M059J (cell line): ENCODE results near the gene RNF26. TPM values are rescaled to one million over a fixed set of nuclear protein-coding genes. Genes with fewer than 3 reads are reported as not detected.

ENCODE experiments used
- DNase-seq: peaks from one replicate; pipeline ENCODE4 v3.0.0-alpha.2; 2012; ENCODE audit warnings: low read depth
- total RNA-seq: library from RNA; depleted of rRNA; stranded (reverse); fragments of >200 nt; shearing (Covaris generic); gene quantifications from 2 replicates; pipeline ENCODE4 v1.2.3, GENCODE V29; 2014

RNF26 gene
- total RNA-seq, 1 experiment from 2014 or later, result 16.1 TPM

DNA sequence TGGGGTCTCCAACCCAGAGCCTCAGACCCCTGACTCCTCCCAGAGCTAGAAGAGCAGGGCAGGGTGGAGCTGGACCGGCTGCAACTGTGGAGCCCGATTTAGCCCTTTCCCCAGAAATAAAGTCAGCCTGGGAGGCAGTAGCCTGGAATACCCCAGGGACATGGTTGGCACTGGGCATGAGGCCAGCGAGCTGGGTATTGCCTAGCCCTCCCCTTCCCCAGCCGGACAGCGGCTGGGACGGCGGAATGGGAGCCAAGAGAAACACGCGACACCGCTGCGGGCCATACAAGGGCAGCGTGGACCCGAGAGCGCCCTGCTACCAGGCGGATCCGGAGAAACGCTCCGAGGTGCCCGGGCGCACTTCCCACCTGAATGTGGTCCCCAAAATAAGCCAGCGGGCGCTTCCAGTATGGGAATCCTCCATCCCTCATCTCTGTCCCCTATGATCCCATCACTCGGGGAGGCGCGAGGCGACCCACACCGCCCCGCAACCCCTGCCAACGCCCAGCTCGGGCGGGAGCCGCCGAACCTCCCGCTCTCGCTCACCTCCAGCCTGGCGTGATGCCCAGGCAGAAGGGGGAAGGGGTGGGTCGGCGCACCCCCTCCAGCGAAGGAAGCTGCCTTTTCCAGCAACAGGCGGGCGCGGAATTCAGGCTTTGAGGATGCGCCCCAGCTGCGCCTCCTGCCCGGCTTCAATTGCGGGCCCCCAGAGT, 18.2 kb upstream of the RNF26 start:
- peak; percentile 68 for DNase-seq

DNA sequence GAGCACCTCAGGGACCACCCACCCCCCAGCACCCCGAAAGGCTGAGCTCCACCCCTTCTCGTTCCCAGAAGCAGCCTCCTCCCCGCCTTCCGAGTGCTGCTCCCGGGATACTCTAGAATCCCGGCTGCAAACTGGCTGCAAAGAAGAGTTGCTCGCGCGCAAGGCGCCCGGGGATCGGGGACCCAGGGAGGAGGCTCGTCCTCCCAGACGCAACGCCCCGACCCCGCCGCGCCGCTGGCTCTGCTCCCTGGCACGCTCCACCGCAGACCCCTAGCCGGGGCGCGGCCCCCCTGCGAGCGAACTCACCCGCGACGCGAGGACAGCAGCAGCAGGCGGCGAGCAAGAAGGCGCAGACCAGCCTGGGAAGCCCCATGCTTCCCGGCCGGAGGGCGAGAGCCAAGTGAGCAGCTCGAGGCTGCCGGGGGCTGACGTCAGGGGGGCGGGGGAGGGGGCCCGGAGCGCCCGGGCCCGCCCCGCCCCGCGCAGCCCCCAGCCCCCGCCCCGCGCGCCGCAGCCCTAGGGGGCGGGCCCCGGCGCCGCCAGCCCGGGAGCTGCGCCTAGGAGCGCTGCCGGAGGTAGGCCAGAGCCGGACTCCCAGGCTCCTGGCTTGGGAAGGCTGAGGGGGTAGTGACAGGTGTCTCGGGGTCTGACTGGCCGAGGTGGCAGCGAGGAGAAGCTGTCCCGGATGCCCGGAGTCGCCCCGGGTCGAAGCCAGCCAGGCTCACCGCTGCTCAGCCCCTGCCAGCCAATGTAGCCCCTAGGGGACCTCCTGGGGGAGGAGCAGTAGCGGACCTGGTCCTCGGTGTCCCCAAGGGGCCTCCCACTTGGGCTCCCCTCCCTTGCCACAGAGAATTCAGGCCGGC, 17.4 kb upstream of the RNF26 start, which contains the start of gene MCAM:
MCAM (minus strand) TSS at position 402 of the 863 bp plus-strand sequence; CDS start at position 373, 29 bp downstream.
- DNase-seq, result peak; percentile 47

DNA sequence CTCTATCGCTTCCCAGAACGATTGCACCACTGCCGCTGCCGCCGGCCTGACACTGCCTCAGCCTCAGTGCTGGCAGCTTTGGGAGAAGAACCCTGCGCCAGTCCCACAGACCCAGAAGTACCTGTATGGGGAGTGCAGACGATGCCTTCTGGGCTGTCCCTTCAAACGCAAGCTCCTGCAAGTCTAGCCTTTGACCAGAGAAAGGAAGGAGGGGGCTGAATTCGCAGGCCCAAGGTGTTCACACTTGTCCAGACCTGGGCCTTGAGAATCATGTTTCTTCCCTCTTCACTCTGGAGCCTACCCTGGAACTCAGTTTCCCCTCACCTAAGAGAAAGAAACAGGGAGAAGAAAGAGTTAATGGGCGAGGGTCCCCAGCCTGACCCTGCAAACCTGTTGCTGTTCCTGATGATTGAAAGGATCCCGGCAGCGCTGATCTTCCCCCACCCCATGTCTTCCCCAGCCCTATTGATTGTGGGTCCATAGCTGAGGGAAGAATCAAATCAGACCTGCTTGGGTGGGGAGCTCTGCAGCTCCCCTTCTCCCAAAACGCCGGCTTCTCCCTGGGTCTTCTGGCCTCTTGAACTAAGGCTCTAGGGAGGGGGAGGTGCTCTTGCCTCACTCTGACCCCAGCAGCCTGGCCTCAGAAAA, 16.6 kb upstream of the RNF26 start:
- no peak for DNase-seq

DNA sequence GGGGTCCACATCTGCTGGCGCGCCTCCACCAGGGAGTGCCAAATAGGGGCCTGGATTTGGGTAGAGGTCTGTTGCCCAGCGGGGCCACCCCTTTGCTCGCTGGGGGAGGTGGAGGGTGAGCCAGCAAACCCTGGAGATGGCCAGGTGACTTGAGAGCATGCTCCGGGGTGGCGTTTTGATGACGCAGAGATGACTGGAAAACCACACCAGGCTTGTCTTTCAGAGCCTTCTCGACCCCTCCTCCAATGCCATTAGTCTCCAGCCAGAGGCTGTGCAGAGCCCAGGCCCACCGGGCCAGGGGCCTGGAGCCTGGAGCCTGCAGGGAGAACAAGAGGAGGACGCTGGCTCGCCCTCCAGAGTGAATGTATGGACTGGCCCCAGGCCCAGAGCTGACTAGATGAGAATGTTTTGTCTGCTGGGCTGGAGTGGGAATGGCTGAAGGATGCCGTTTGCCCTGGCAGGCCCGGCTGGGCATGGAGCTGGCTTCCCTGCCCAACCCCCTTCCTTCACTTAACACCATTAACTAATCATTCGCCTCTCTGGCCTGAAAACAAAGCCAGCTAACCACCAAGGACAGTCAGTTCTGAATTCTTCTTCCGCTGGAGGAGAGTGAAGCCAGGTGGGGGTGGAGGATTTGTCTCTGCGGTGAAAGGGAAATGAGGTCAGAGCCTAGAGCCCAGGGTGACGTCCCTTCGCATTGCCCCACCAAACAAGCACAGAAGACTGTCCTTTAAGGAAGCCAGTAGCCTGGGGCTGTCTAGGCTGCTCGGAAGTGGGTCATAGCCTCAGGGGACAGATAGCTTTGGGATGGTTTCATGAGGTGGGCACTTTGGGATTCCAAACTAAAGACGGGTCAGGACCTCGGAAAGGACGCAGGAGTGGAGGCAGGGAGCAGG, 15.8 kb upstream of the RNF26 start:
- DNase-seq, result peak; percentile 95

DNA sequence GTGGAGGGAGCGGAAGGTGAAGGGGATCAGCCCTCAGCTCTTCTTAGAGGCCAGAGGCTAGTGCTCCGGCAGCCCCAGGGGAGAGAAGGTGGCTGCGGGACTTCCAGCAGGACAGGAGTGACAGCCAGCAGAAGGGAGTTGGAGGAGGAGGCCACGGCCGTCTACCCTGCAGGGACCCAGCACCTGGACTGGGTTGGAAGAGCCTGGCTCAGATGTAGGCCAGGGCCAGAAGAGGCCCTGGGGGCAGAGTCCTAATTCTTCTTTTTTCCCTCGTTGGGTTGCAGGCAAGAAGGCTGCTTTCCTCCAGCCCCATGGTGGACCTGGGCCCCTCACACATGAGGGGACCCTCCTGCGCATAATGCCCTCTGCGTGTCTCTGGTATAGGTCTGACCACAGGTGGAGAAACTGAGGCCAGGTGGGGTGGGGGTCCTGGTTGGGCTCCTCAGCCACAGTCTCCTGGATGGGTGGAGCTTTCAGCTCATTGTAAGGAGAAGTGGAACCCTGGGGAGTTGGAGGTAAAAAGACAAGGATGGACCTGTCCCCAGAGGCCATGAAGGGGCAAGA, 15.1 kb upstream of the RNF26 start:
- no peak for DNase-seq

DNA sequence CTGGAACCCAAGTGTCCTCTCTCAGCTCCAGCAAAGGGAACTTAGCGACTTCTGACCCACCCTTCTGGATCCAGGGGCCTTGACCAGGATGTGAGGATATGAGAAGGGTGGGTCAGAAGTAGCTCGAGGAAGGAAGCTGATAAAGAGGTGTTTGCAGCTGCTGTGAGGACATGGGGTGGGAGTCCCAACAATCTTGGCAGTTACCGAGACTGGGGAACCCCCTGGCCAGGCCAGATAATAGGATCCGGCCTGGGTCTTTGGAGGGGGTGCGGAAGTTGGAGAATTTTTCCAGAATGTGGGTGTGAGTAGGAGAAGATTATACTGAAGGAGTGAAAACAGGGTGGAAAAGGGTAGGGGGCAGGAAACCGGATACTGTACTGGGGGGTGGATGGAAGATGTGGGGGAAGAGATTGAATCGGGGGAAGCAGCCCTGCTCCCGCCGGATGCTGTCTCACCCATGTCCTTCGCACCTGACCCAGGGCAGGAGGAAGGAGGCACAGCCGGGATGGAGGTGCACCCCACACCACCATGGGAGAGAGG, 14.6 kb upstream of the RNF26 start:
- no peak for DNase-seq

DNA sequence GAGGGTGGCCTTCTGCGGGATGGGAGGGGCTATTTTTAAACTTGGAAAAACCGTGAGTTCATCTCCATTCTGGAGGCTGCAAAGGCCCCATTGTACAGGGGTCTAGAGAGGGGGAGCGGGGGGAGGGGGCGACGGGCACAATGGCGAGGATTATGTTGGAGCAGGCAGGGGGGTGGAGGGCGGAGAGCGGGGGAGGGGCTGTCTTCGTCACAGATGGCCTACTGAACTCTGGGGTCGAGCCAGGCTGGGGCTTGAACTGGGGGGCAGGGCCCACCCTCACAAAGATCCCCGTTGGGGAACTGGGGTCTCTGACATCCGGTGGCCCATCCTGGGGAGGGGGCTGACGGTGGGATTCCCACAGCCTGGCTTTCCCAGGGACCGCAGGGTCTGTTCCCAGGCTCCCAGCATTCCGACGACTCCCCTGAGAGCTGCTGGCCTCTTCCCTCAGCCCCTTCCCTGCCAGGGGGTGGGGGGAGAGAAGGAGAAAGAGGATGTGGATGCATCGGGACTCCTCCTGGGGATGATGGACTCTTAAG, 14.0 kb upstream of the RNF26 start:
- DNase-seq, result no peak

DNA sequence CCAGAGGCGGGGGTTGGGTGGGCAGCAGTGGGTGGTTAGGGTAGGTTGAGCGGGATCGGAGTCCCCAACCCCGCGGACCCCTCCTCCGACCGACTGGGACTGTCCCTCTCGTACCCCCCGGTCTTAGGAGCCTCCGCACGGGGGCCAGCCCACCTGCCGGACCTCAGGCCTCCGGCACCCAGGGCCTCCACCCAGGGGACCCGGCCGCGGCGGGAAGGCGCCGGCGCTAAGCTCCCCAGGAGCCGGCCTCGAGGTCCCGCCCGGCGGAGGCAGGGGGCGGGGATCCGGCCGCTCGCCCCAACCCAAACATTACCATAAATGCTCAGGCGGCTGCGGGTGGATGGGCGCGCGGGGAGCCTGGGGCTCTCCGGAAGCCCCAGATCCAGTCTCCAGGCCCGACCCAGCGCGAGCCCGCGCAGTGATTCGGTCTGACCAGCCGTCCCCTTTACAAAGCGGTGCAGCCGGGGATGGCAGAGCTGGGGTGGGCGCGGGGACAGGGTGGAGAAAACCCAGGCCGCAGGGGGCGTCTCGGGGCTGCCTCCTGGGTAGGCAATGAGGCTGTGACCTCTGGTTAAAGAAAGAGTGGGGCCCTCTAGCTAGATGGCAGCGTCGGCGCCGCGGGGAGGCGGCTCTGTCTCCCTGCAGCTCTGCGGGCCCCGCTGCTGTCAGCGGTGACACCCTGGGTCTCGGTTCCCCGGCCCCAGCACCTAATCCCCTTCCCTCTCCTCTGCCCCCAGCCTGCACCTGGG, 13.4 kb upstream of the RNF26 start:
- peak; percentile 81 for DNase-seq

DNA sequence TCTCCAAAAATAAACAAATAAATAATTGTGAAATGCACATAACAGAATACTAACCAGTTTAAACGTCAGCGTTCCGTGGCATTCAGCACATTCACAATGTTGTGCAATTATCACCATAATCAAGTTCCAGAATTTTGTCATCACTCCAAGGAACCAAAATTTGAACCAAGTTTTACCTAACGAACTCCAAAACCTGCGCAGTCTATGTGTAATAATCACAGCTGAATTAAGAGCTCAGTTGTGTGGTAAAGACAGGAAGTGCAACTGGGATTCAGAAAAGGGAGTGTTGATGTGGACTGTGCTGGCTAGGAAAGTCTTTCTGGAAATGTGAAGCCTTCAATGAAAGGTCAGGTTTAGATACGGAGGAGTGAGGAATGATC, 12.0 kb upstream of the RNF26 start:
- no peak for DNase-seq

DNA sequence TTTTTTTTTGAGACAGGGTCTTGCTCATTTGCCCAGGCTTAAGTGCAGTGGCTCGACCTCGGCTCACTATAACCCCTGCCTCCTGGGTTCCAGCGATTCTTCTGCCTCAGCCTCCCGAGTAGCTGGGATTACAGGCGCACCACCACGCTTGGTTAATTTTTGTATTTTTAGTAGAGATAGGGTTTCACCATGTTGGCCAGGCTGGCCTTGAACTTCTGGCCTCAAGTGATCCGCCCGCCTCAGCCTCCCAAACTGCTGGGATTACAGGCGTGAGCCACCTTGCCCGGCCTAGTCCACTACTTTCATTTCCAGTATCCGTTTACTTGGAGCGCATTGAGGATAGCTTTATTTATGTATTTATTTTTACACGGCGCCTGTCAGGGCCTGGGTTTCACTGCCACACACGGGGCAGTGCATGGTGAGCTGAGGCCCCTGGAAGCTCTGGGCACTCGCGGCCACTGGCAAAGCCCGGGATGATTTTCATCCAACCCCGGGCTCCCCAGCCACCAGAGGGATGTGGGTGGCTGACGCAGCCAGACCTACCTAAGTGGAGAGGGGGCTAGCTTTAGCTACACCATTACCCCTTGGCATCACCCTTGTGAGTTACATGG, 11.3 kb upstream of the RNF26 start:
- DNase-seq, result no peak

DNA sequence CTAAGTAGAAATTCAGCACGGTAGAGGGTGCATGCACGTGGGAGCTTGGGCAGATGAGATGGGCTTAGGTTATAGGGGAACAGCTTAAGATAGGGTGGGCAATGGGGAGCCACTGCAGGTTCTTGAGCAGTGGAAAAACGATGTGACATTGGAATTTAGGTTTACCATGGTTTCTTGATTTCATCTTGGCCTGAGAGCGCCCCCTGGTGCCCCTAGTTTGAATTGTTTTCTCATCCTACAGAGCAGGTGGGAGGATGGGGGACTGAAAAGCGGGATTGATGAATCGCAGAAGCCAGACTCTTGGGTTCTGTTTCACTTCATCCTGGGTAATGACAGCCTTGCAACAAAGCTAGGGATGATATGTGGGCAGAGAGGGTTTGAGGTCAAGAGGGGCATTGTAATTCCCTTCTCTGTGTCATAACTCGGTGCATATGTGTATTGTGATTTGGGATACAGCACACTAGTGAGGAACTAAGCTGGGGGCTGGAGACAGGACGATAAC, 10.7 kb upstream of the RNF26 start:
- peak; percentile 72 for DNase-seq

DNA sequence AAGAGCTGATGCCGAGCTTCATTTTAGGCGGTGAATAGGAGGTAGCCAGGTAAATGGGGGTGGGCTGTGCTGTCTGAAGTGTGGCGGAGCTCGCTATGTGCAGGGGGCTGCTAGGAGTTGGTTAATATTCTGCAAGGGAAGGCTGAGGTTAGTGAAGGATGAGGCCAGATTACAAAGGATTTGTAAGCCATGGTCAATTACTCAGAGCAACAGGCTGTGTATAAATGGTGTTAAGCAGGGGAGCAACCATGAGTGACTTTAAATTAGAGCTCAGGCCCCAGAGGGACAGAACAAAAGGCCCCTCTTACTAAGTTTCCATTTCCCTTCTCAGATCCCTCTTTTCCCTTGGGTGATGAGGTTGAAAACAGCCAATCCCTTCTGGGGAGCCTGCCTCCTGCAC, 10.1 kb upstream of the RNF26 start:
- DNase-seq, result no peak

DNA sequence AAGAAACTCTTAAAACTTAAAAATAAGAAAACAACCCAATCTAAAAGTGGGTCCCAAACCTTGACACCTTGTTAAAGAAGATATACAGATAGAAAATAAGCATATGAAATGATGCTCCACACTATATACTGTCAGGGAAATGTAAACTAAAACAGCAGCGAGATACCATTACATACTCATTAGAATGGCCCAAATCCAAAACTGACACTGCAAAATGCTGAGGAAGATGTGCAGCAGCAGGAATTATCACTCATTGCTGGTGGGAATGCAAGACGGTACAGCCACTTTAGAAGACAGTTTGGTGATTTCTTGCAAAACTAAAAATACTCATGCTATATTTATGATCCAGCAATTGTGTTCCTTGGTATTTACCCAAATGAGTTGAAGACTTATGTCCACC, 5.0 kb upstream of the RNF26 start:
- no peak for DNase-seq

DNA sequence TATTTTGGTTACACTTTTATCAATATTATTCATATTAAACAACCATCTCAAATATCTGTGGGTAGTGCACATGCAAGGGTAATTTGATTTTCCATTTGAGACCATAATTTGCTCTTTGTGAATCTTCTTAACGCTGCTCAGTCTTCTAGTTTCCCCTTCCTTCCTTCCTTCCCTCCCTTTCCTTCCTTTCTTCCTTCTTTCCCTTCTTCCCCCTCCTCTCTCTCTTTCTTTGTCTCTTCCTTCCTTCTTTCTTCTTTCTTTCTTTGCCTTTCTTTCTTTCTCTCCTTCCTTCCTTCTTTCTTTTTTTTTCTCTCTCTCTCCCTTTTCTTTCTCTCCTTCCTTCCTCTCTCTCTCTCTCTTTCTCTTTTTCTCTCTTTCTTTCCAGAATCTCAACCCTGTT, 4.1 kb upstream of the RNF26 start:
- DNase-seq, result no peak

DNA sequence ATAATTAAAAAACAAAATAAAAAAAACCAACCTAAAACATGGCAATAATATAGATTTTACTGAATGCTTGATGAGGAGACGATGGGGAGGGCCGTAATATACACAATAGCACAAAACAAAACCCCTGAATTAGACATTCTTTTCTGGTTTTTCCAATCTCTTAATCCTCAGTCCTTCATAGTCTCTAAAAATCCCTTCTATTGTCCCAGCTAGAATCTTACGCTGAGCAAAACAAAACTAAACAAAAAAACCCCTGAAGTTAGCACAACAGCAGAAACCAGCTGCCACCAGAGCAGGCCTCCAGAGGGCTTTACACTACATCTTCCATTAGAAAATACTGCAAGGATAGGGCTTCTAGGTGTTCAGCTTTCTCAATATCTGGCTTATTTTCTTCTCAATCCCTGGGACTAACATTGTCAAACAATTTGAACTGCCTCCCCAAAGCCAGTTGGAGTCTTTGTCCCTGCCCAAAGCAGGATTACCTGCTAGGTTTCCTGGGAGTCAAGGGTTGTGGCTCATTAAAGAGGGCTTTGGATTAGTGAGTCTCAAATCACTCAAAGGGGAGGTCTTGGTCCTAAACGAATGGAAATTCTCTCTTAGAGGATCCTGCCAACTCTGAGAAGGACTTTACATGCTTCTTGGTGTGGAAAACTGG, 2.1 kb upstream of the RNF26 start:
- DNase-seq, result no peak

DNA sequence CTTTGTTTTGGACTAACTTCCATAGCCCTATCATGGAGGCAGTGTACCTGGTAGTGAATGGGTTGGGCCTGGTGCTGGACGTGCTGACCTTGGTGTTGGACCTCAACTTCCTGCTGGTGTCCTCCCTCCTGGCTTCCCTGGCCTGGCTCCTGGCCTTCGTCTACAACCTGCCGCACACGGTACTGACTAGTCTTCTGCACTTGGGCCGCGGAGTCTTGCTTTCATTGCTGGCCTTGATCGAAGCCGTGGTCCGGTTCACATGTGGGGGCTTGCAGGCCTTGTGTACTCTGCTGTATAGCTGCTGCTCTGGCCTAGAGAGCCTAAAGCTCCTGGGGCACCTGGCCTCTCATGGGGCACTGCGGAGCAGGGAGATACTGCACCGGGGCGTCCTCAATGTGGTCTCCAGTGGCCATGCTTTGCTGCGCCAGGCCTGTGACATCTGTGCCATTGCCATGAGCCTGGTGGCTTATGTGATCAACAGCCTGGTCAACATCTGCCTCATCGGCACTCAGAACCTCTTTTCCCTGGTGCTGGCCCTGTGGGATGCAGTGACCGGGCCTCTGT, 846 bp downstream of the RNF26 start:
- DNase-seq, result no peak

DNA sequence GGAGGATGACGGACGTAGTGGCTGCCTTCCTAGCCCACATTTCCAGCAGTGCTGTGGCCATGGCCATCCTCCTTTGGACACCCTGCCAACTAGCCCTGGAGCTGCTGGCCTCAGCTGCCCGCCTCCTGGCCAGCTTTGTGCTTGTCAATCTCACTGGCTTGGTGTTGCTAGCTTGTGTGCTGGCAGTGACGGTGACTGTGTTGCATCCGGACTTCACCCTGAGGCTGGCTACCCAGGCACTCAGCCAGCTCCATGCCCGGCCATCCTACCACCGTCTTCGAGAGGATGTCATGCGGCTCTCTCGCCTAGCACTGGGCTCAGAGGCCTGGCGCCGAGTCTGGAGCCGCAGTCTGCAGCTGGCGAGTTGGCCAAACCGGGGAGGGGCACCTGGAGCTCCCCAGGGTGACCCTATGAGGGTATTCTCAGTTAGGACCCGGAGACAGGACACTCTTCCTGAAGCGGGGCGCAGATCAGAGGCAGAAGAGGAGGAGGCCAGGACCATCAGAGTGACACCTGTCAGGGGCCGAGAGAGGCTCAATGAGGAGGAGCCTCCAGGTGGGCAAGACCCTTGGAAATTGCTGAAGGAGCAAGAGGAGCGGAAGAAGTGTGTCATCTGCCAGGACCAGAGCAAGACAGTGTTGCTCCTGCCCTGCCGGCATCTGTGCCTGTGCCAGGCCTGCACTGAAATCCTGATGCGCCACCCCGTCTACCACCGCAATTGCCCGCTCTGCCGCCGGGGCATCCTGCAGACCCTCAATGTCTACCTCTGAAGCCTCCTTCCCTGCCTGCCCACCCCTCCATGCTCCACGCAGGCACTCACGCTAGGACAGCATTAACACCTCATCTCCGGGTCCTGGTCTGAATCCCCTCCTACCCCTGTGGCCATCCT, 1.6 kb downstream of the RNF26 start:
- DNase-seq, result no peak
